Skeletal muscle tissue (tissue), 4 donors: ENCODE data around the gene OSBPL3. TPM values are rescaled to one million over a fixed set of nuclear protein-coding genes. Genes with fewer than 3 reads are reported as not detected.
A peak's percentile ranks its signal among the peaks of the same experiment; 100 is the strongest.

Source experiments
- H3K27ac ChIP-seq: one replicate; pipeline ENCODE4 v1.7.0; 2013; ENCODE audit warnings: mild to moderate bottlenecking, low read depth, low read length, inconsistent platforms
- H3K27me3 ChIP-seq, 3 donors: one replicate each; pipeline ENCODE4 v1.7.0; 2013; ENCODE audit warnings: low read length in 3 of 3; ENCODE audit not compliant: control insufficient read depth in 3 of 3, insufficient read depth in 3 of 3
- H3K36me3 ChIP-seq, 3 donors: one replicate each; pipeline ENCODE4 v1.7.0; 2013; ENCODE audit warnings: low read length in 3 of 3; ENCODE audit not compliant: control insufficient read depth in 3 of 3, insufficient read depth in 3 of 3
- H3K4me1 ChIP-seq, 3 donors: one replicate each; pipeline ENCODE4 v1.7.0; 2013; ENCODE audit warnings: low read length in 3 of 3, mild to moderate bottlenecking in 3 of 3; ENCODE audit not compliant: control insufficient read depth in 3 of 3, insufficient read depth in 3 of 3
- H3K4me3 ChIP-seq, 3 donors: one replicate each; pipeline ENCODE4 v1.7.0; 2013; ENCODE audit warnings: low read length in 3 of 3
- H3K9ac ChIP-seq, 3 donors: one replicate each; pipeline ENCODE4 v1.7.0; 2013; ENCODE audit warnings: low read length in 3 of 3, mild to moderate bottlenecking in 3 of 3, moderate library complexity in 2 of 3, low read depth in 1 of 3
- H3K9me3 ChIP-seq, 3 donors: one replicate each; pipeline ENCODE4 v1.7.0; 2013; ENCODE audit warnings: low read length in 3 of 3; ENCODE audit not compliant: control insufficient read depth in 3 of 3
- total RNA-seq: library from RNA; depleted of rRNA; stranded (reverse); fragments of >200 nt; gene quantifications from one replicate; pipeline ENCODE4 v1.2.3, GENCODE V29; 2014
- donor health status: Osteomylitis.

Gene OSBPL3
- total RNA-seq, 1 donor from 2014 or later: 2.6 TPM

DNA sequence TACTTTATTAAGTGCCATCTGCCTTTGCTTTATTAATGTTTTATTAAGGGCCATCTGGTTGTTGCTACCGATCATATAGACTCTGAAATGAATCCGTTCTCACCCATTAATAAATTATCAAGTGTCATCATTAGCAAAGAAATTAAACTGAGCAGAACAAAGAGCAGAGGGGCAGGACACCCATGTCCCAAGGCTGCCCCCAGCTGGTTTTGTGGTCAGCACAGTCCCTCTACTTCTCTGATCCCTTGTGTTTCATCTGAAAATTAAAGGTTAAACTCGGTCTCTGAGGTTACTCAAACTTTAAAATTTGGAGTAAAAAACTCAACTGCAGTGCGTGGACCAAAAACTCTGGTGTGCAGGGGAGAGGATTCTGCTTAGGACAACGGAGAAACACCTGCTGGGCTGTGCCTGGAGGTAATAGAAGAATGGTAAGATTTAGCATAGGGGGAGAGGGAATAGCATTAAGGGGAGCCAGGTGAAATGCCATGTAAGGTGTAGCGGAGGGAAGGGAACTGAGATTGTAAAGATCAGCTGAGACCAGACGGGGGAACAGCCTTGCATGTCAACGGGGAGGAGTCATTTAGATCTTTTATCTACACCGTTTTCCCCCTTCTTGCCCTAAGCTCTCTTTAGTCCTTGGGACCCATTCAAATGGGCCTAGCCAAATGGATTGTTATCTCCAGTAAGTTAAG is 212.0 kb downstream of the OSBPL3 start:
- Histone ChIP-seq H3K27ac (no peak overlapping the region), H3K4me3 (no peak overlapping the region), H3K27me3 (no peaks in the 10 kb centered on the region), H3K9me3 (no peaks in the 10 kb centered on the region), H3K9ac (no peak overlapping the region), H3K36me3 (no peaks in the 10 kb centered on the region), H3K4me1 (peaks cover 8 to 10% (median 10%) of the 10 kb centered on the region in 3 donors)

DNA sequence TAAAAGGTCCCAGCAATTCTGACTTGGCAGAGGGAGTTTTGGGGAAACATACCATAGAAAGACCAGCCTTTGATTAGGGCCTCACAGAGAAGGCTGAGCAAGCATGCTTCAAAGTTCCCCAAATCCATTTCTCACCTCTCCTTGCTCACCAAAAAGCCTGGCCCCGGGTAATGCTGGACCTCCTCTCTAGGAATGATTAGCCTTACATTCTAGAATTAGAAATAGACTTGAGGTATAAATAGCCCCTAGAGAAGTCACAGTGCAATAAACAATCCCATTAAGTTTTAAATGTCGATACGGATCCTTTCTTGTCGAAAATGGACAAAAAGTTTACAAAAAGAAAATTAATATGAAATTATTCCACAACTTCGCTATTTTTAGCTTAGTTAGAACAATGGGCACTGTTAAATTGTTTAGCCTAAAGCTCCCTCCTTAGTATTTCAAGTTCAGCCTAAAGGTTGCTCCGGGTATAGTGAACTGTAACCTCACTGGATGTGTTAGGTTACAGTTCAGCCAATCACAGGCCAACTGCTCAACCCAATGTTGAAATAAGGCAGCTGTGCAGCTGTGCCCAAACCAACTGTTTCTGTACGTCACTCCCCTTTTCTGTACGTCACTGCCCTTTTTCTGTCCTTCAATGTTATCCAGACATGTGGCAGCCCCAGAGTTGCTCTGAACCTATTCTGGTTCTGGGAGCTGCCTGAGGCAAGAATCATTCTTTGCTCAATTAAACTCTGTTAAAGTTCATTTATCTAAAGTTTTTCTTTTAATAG is 214.8 kb downstream of the OSBPL3 start:
- Histone ChIP-seq H3K9me3 (no peaks in the 10 kb centered on the region), H3K4me3 (peak overlapping the region in 1 of 3 donors; percentile 29), H3K4me1 (peaks cover 8 to 10% (median 10%) of the 10 kb centered on the region in 3 donors), H3K27me3 (no peaks in the 10 kb centered on the region), H3K27ac (peak overlapping the region; percentile 53), H3K36me3 (no peaks in the 10 kb centered on the region), H3K9ac (peak overlapping the region in 1 of 3 donors; percentile 9)

DNA sequence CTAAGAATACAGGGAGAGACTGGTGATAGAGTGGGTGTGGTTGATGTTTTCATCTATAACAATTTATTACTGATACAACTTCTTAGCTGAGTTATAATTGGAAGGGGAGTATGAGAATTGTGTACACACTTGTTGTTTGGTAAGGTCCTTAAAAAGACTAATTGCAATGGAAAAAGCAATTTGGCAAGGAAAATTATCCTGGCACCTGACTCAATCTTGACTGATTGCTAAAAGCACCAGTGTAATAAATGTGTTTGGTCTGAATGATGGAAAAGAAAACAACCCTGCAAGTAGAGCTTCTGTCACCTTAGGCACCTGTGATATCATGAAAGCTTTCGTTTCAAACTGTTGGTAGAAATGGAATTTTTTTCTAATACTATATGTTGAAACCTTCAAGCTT is 216.0 kb downstream of the OSBPL3 start:
- H3K36me3 ChIP-seq: no peaks in the 10 kb centered on the region
- no peaks in the 10 kb centered on the region for H3K27me3 ChIP-seq
- no peak overlapping the region for H3K4me3 ChIP-seq
- H3K27ac ChIP-seq: no peak overlapping the region
- peaks cover 8 to 10% (median 10%) of the 10 kb centered on the region in 3 donors for H3K4me1 ChIP-seq
- H3K9me3 ChIP-seq: no peaks in the 10 kb centered on the region
- no peak overlapping the region for H3K9ac ChIP-seq

DNA sequence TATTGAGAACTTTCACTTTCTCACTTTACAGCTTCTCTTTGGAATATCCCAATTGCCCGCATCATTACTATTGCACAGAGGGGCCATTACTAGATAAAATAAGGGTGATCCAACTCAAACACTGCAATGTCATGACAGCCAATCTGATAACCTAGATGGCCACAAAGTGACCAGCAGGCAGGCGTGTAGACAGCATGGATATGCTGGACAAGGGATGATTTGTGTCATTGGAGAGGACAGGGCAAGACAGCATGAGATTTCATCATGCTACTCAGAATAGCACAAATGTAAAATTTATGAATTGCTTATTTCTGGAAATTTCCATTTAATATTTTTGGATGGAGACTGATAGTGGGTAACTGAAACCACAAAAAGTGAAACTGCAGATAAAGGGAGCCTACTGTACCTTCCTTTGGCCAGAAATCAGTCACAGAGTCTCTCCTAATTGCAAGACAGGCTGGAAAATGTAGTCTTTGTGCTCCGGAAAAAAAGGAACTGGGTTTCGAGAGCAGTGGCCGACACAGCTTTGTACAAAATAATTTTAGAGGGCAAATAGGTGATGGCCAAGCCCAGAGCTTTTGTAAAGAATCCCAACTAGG is 216.6 kb downstream of the OSBPL3 start:
- no peaks in the 10 kb centered on the region for H3K36me3 ChIP-seq
- H3K4me3 ChIP-seq: peak overlapping the region in 1 of 3 donors; percentile 18
- H3K27ac ChIP-seq: peak overlapping the region; percentile 51
- peaks cover 10% of the 10 kb centered on the region in 3 donors for H3K4me1 ChIP-seq
- no peaks in the 10 kb centered on the region for H3K9me3 ChIP-seq
- no peak overlapping the region for H3K9ac ChIP-seq
- H3K27me3 ChIP-seq: no peaks in the 10 kb centered on the region

DNA sequence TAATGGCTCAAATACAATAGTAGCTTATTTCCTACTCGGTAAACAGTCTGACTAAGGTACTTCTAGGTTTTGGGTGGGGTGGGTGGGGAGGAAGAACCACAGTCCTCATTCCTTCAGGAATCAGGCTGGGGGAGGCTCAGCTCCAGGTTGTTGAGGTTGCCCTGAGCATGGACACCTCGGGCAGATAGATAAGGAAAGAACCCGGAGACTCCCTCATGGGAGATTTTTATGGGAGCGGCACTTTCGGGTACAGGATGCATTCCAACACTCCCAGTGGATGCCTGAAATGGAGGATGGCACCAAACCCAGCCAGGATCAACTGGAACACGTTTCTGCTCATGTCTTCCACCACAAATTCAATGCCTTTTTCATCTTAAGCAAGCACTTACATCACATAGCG is 217.2 kb downstream of the OSBPL3 start:
- Histone ChIP-seq H3K27ac (no peak overlapping the region), H3K4me1 (peaks cover 12 to 16% (median 14%) of the 10 kb centered on the region in 3 donors), H3K9me3 (no peaks in the 10 kb centered on the region), H3K36me3 (no peaks in the 10 kb centered on the region), H3K4me3 (no peak overlapping the region), H3K27me3 (peaks cover 0 to 2% (median 0%) of the 10 kb centered on the region in 3 donors), H3K9ac (no peak overlapping the region)

DNA sequence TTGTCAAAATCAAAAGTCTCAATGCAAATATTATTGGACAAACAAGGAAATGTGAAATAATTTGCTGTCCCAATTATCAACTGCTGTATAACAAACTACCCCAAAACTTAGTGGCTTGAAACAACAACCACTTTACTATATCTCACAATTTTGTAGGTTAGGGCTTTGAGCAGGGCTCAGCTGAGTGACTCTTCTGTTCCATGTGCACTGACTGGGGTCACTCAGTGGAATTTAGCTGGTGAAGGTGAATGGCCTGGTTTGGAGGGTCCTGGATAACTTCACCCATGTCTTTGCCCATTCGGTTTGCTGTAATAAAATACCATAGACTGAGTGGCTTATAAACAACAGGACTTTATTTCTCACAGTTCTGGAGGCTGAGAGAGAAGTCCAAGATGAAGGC is 219.0 kb downstream of the OSBPL3 start:
- no peaks in the 10 kb centered on the region for H3K36me3 ChIP-seq
- H3K27me3 ChIP-seq: peaks cover 0 to 3% (median 0%) of the 10 kb centered on the region in 3 donors
- H3K9me3 ChIP-seq: no peaks in the 10 kb centered on the region
- no peak overlapping the region for H3K4me3 ChIP-seq
- no peak overlapping the region for H3K27ac ChIP-seq
- no peak overlapping the region for H3K9ac ChIP-seq
- H3K4me1 ChIP-seq: peaks cover 18 to 27% (median 20%) of the 10 kb centered on the region in 3 donors

DNA sequence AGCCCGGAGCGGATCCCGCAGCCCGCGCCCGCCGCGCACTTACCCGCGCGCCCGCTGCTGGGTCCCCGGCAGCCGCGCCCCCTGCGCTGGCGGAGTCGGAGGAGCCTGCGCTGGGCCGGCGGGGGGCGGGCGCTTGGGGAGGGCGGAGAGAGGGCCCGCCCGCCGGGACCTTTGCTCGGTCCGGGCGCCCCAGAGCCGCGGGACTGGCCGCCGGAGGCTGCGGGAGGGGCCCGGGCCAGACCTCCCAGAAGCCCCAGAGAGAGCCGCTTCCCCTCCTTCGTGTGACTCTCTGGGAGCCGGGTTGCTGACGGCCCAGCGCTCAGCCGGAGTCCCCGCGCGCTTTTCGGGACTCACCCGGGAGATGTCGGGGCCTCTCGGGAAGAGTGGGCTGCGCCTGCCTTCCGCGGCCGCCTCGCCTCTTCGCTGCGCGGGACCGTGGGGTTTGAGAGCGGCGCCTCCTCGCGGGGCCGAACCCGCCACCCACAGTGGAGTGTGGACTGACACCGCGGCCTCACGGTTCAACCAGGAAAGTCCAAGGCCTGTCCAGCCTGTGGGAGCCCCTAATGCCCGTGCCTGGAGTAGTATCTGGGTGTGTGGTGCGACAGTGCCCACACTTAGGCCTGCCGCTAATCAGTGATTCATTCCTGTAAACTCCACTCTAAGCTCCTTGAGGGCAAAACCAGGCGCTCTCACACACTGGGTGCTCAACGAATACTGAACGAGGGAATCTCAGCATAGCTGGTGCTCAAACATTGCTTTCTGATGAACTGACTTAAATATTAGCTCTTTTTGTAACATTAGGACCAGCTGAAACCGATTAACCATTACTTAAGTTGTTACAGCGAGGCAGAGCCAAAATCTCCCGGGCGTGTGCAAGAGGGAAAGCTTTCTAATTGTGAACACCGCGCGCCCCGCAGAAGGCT is 222.4 kb downstream of the OSBPL3 start, which contains the start of gene GSDME:
TSS of gene GSDME (minus strand) at position 112 of the 923 bp plus-strand sequence. CDS start 7,690 bp downstream, outside the sequence.
- Histone ChIP-seq H3K4me3 (peak within 1 kb of the TSS; percentile 72 to 81 (median 78)), H3K9me3 (no peaks in the 10 kb centered on the region), H3K27ac (peak within 1 kb of the TSS; percentile 87), H3K27me3 (peaks cover 0 to 3% (median 0%) of the 10 kb centered on the region in 3 donors), H3K4me1 (peaks cover 10 to 26% (median 11%) of the 10 kb centered on the region in 3 donors), H3K36me3 (no peaks in the 10 kb centered on the region), H3K9ac (peak within 1 kb of the TSS; percentile 85 to 90 (median 88))

DNA sequence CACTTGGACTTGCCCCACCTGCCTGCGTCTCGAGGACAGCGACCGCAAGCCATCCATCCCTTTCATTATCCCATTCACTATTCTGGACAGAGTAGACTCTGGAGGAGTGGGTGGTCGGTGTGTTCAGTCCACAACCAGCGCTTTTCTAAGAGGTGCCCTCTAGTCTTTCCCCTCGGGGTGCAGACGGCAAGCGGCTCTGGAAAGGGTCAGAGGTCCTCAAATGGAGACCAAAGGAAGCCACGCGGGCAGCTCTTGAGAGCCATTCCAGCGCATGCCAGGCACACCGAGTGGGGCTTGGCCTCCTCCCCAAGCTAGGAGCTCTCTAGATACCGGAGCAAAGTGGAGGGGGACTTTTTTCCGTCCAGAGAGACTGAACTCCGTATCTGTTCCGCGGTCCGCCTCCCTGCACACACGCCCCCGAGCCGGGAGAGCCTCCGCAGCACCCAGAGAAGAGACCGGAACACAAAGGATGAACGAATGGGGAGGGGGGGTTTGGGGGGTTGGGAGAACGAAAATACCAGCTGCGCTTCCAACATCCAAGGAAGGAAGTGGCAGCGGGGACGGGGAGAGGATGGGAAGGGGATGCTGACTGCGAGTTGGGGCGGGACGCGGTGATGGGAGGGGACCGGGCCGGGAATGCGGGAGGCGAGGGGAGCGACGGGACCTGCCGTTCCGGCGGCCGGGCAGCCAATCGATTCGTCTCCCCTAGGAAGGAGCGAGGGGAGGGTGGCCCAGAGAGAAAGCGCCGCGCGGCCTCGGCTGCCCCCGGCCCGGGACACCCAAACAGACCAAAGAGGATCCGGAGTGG is 223.2 kb downstream of the OSBPL3 start:
- H3K27ac ChIP-seq: peak overlapping the region; percentile 87
- H3K36me3 ChIP-seq: no peaks in the 10 kb centered on the region
- H3K4me3 ChIP-seq: peak overlapping the region; percentile 71 to 78 (median 72)
- peaks cover 0 to 3% (median 0%) of the 10 kb centered on the region in 3 donors for H3K27me3 ChIP-seq
- H3K9ac ChIP-seq: peak overlapping the region; percentile 51 to 90 (median 72)
- H3K9me3 ChIP-seq: no peaks in the 10 kb centered on the region
- peaks cover 10 to 26% (median 13%) of the 10 kb centered on the region in 3 donors for H3K4me1 ChIP-seq
